GM23338 (cell line): Measurements from ENCODE around the gene KLHL5. TPM values are rescaled to one million over a fixed set of nuclear protein-coding genes. Genes with fewer than 3 reads are reported as not detected.

ENCODE experiments used
- ATAC-seq: fragments of 200-7000 bp; cut with Tn5 transposase; 3 replicates; pipeline ENCODE4 v1.9.1; 2020
- DNase-seq: peaks from one replicate; pipeline ENCODE4 v3.0.0-alpha.2; 2015; ENCODE audit warnings: low spot score
- H2AFZ ChIP-seq: fragments of 200-600 bp; sonication (generic); 2 replicates; pipeline ENCODE4 v1.8.0; 2016; ENCODE audit warnings: antibody characterized with exemption, mild to moderate bottlenecking, moderate library complexity
- H3F3A ChIP-seq: fragments of 200-600 bp; sonication (generic); replicated peaks from 2 replicates; pipeline ENCODE4 v1.8.0; 2017; ENCODE audit warnings: antibody characterized with exemption, mixed run types, low read depth
- H3K27ac ChIP-seq: fragments of 200-600 bp; sonication (generic); 2 replicates; pipeline ENCODE4 v1.6.1; 2016; ENCODE audit warnings: low read depth
- H3K27me3 ChIP-seq: fragments of 200-600 bp; sonication (generic); 2 replicates; pipeline ENCODE4 v1.8.0; 2016; ENCODE audit warnings: mild to moderate bottlenecking, mixed run types, moderate library complexity; ENCODE audit not compliant: insufficient read depth
- H3K36me3 ChIP-seq: fragments of 200-600 bp; sonication (generic); 2 replicates; pipeline ENCODE4 v1.8.0; 2016; ENCODE audit warnings: mild to moderate bottlenecking; ENCODE audit not compliant: insufficient read depth
- H3K4me1 ChIP-seq: fragments of 200-600 bp; sonication (generic); 2 replicates; pipeline ENCODE4 v1.8.0; 2016; ENCODE audit warnings: mild to moderate bottlenecking, moderate library complexity; ENCODE audit not compliant: insufficient read depth
- H3K4me2 ChIP-seq: fragments of 200-600 bp; sonication (generic); 2 replicates; pipeline ENCODE4 v1.7.1; 2017; ENCODE audit warnings: mixed run types
- H3K4me3 ChIP-seq: fragments of 200-600 bp; sonication (generic); 2 replicates; pipeline ENCODE4 v1.6.1; 2016; ENCODE audit warnings: mixed run types
- H3K79me2 ChIP-seq: fragments of 200-600 bp; sonication (generic); replicated peaks from 2 replicates; pipeline ENCODE4 v1.8.0; 2017; ENCODE audit warnings: mild to moderate bottlenecking; ENCODE audit not compliant: insufficient read depth
- H3K9me2 ChIP-seq: fragments of 200-600 bp; sonication (generic); 2 replicates; pipeline ENCODE4 v1.8.0; 2017; ENCODE audit not compliant: insufficient read depth
- H4K20me1 ChIP-seq: fragments of 200-600 bp; sonication (generic); replicated peaks from 2 replicates; pipeline ENCODE4 v1.8.0; 2017; ENCODE audit warnings: mild to moderate bottlenecking; ENCODE audit not compliant: insufficient read depth
- H3K27ac Mint-ChIP-seq: 2 replicates; pipeline ENCODE4 v1.8.0; 2020; ENCODE audit warnings: inconsistent platforms, mild to moderate bottlenecking, moderate library complexity, mixed read lengths
- H3K27me3 Mint-ChIP-seq: 3 replicates; pipeline ENCODE4 v1.8.0; 2022; ENCODE audit warnings: low read depth, mild to moderate bottlenecking, moderate library complexity, mixed read lengths, inconsistent platforms; ENCODE audit not compliant: insufficient read depth, poor library complexity
- H3K36me3 Mint-ChIP-seq: 3 replicates; pipeline ENCODE4 v1.8.0; 2021; ENCODE audit warnings: low read depth, mild to moderate bottlenecking, inconsistent platforms, moderate library complexity, mixed read lengths
- H3K4me1 Mint-ChIP-seq: 3 replicates; pipeline ENCODE4 v1.8.0; 2020; ENCODE audit warnings: mild to moderate bottlenecking, inconsistent platforms, mixed read lengths
- H3K4me3 Mint-ChIP-seq: 3 replicates; pipeline ENCODE4 v1.8.0; 2021; ENCODE audit warnings: moderate library complexity, mild to moderate bottlenecking, inconsistent platforms, mixed read lengths
- H3K9me3 Mint-ChIP-seq: 3 replicates; pipeline ENCODE4 v1.8.0; 2020; ENCODE audit warnings: moderate library complexity, mild to moderate bottlenecking, inconsistent platforms, mixed read lengths
- CREB1 ChIP-seq: fragments of 250-450 bp; sonication (Bioruptor Pico); IDR thresholded peaks from 2 replicates; pipeline ENCODE4 v1.5.0; 2020; ENCODE audit warnings: low read depth, mild to moderate bottlenecking, moderate library complexity
- CTCF ChIP-seq, 2 experiments: fragments of 200-600 bp in 1 of 2; sonication (generic) in 1 of 2; conservative IDR thresholded peaks; 2 replicates each; pipeline versions ENCODE4 v1.5.1 to v1.6.1; 2016 to 2017; ENCODE audit warnings: antibody characterized with exemption in 2 of 2, low read depth in 2 of 2, mild to moderate bottlenecking in 2 of 2, moderate library complexity in 1 of 2
- ETS1 ChIP-seq: IDR thresholded peaks from 2 replicates; pipeline ENCODE4 v1.6.1; 2016; ENCODE audit warnings: antibody characterized with exemption
- EZH2 ChIP-seq: fragments of 200-600 bp; sonication (generic); IDR thresholded peaks from one replicate; pipeline ENCODE4 v1.8.0; 2017; ENCODE audit warnings: antibody characterized with exemption, mild to moderate bottlenecking, low read depth; ENCODE audit not compliant: unreplicated experiment
- EZH2phosphoT487 ChIP-seq: fragments of 200-600 bp; sonication (generic); IDR thresholded peaks from one replicate; pipeline ENCODE4 v1.8.1; 2018; ENCODE audit warnings: antibody characterized with exemption; ENCODE audit not compliant: unreplicated experiment
- JUNB ChIP-seq: IDR thresholded peaks from one replicate; pipeline ENCODE4 v1.6.1; 2016; ENCODE audit warnings: antibody characterized with exemption; ENCODE audit not compliant: unreplicated experiment
- NANOG ChIP-seq: IDR thresholded peaks from 2 replicates; pipeline ENCODE4 v1.6.1; 2016; ENCODE audit warnings: antibody characterized with exemption, borderline replicate concordance
- POLR2AphosphoS5 ChIP-seq: IDR thresholded peaks from 2 replicates; pipeline ENCODE4 v1.6.1; 2016; ENCODE audit warnings: antibody characterized with exemption, low read depth
- REST ChIP-seq: IDR thresholded peaks from one replicate; pipeline ENCODE4 v1.6.1; 2018; ENCODE audit warnings: antibody characterized with exemption; ENCODE audit not compliant: unreplicated experiment
- STAT1 ChIP-seq: IDR thresholded peaks from one replicate; pipeline ENCODE4 v1.6.1; 2016; ENCODE audit warnings: antibody characterized with exemption; ENCODE audit not compliant: unreplicated experiment
- ZNF114 ChIP-seq: fragments of 250-450 bp; sonication (Bioruptor Pico); IDR thresholded peaks from 2 replicates; pipeline ENCODE4 v1.5.0; 2020; ENCODE audit warnings: mild to moderate bottlenecking, moderate library complexity
- ZNF331 ChIP-seq: fragments of 250-450 bp; sonication (Bioruptor Pico); IDR thresholded peaks from 2 replicates; pipeline ENCODE4 v1.5.0; 2020; ENCODE audit warnings: low read depth, mild to moderate bottlenecking, moderate library complexity
- ZNF462 ChIP-seq: fragments of 250-450 bp; sonication (Bioruptor Pico); IDR thresholded peaks from 2 replicates; pipeline ENCODE4 v1.5.0; 2020; ENCODE audit warnings: mild to moderate bottlenecking, moderate library complexity
- polyA plus RNA-seq: library from polyadenylated mRNA; unstranded; fragments of >200 nt; fragmentation: Nextera tagmentation; extraction: Ambion mirVana; gene quantifications from 2 replicates; pipeline ENCODE4 v1.2.1, GENCODE V29; 2016
- total RNA-seq: library from RNA; depleted of rRNA; stranded (reverse); fragments of >200 nt; shearing (Covaris generic); gene quantifications from 2 replicates; pipeline ENCODE4 v1.2.3, GENCODE V29; 2014

The KLHL5 gene
- total and polyA plus RNA-seq, 2 experiments from 2014 or later = 9.4 to 24.5 TPM

GRCh38 chr4:39133623-39134022 lies 71.6 kb downstream of the KLHL5 start:
- peaks cover 5% of the 10 kb centered on the region for H3K27me3 Mint-ChIP-seq
- TF ChIP-seq ETS1 (no peak), POLR2AphosphoS5 (no peak), STAT1 (no peak), ZNF462 (CRISPR knock-in tag) (no peak), CREB1 (no peak), EZH2phosphoT487 (no peak), EZH2 (no peak), JUNB (no peak), ZNF114 (CRISPR knock-in tag) (no peak), REST (no peak), ZNF331 (CRISPR knock-in tag) (no peak), NANOG (no peak), CTCF (conservative IDR thresholded peaks at IDR 0.05; ENCODE audit: low read depth in 2 of 2) (no peak)

More at GRCh38 chr4:39133623-39134022, 71.6 kb downstream of the KLHL5 start:
- peaks cover 11% of the 10 kb centered on the region for H3K36me3 Mint-ChIP-seq
- DNase-seq (no peak), ATAC-seq (no peak)
- peaks cover 14% of the 10 kb centered on the region for H3K9me3 Mint-ChIP-seq
- Histone ChIP-seq H4K20me1 (no peaks in the 10 kb centered on the region), H3K4me1 (no peaks in the 10 kb centered on the region), H3K36me3 (no peaks in the 10 kb centered on the region), H3F3A (no peaks in the 10 kb centered on the region), H3K4me3 (no peak overlapping the region), H3K27ac (no peak overlapping the region), H3K79me2 (no peaks in the 10 kb centered on the region), H3K4me2 (no peak overlapping the region), H2AFZ (no peak overlapping the region), H3K27me3 (no peaks in the 10 kb centered on the region), H3K9me2 (no peaks in the 10 kb centered on the region)
- H3K4me1 Mint-ChIP-seq = peaks cover 10% of the 10 kb centered on the region; the same call in 2 of the 3 replicates
- no peak overlapping the region for H3K4me3 Mint-ChIP-seq
- H3K27ac Mint-ChIP-seq = no peak overlapping the region
